ENCODE data around the gene HLA-B. TPM values are rescaled to one million over a fixed set of nuclear protein-coding genes. Genes with fewer than 3 reads are reported as not detected.

HLA-B gene
- polyA plus RNA-seq, 3 donors = 5,055 to 6,999 (median 6,126) TPM

GRCh38 chr6:31352310-31352682 lies 4.7 kb downstream of the HLA-B start:
- no peak overlapping the region for H2AFZ ChIP-seq (ENCODE audit: insufficient read depth, low read depth, low read length, poor library complexity, severe bottlenecking)
- Mint-ChIP-seq H3K27me3 (ENCODE audit: low read depth in 3 of 3) (peaks cover 0 to 18% (median 2%) of the 10 kb centered on the region in 3 donors), H3K36me3 (peaks cover 36 to 43% of the 10 kb centered on the region in 2 donors), H3K4me3 (peak overlapping the region in 1 of 2 donors; percentile 49), H3K4me1 (peaks cover 39% of the 10 kb centered on the region), H3K9me3 (peaks cover 0 to 7% (median 0%) of the 10 kb centered on the region in 7 donors), H3K27ac (peak overlapping the region; percentile 35 to 85 (median 79))
- no peaks in the 10 kb centered on the region for H3K9me3 ChIP-seq (replicated peaks in 1 of 2; ENCODE audit: control insufficient read depth in 1 of 2, insufficient read depth in 1 of 2, low read length in 2 of 2)
- H3K4me3 ChIP-seq (replicated peaks in 1 of 3; ENCODE audit: low read depth in 2 of 3, low read length in 3 of 3) = peak overlapping the region in 1 of 3 experiments; percentile 98
- 78% methylated on average over 8 of the region's 8 CpGs for WGBS (ENCODE audit: insufficient coverage)
- H3K4me2 ChIP-seq (replicated peaks; ENCODE audit: extremely low read depth, low read length, poor library complexity, severe bottlenecking) = peak overlapping the region; percentile 99
- intact Hi-C loops (cut with micrococcal nuclease) = loop anchor here (2.0 to 5.0 kb wide), 3 partner anchors 40 to 85 kb away; partner anchors contain the start of gene HLA-C (in 1 of the 2)
- peak overlapping the region in 1 of 2 donors; percentile 51 for H3K27ac ChIP-seq (ENCODE audit: low read depth in 1 of 2, low read length in 2 of 2)
- DNase-seq = no peak
- H3K9ac ChIP-seq (ENCODE audit: insufficient read depth, low read length, poor library complexity, severe bottlenecking) = no peak overlapping the region
- peaks cover 25 to 30% of the 10 kb centered on the region in 2 donors for H3K4me1 ChIP-seq (ENCODE audit: control insufficient read depth in 1 of 2, insufficient read depth in 2 of 2, low read length in 2 of 2)
- TF ChIP-seq CTCF (IDR thresholded peaks at IDR 0.05) = no peak
- H3K79me2 ChIP-seq (ENCODE audit: insufficient read depth, low read length) = peaks cover 38% of the 10 kb centered on the region
- H3K27me3 ChIP-seq (ENCODE audit: control insufficient read depth in 2 of 2, insufficient read depth in 2 of 2, low read length in 2 of 2) = no peaks in the 10 kb centered on the region
- peaks cover 27 to 33% of the 10 kb centered on the region in 2 donors for H3K36me3 ChIP-seq (replicated peaks in 1 of 2; ENCODE audit: control insufficient read depth in 1 of 2, insufficient read depth in 2 of 2, low read length in 2 of 2)
- H4K20me1 ChIP-seq (ENCODE audit: insufficient read depth, low read length) = peaks cover 61% of the 10 kb centered on the region

GRCh38 chr6:31351401-31352309 lies 5.3 kb downstream of the HLA-B start:
- H3K27ac ChIP-seq (ENCODE audit: low read depth in 1 of 2, low read length in 2 of 2) = no peak overlapping the region
- no peak overlapping the region for H3K4me3 ChIP-seq (replicated peaks in 1 of 3; ENCODE audit: low read depth in 2 of 3, low read length in 3 of 3)

More at GRCh38 chr6:31351401-31352309, 5.3 kb downstream of the HLA-B start:
- Histone ChIP-seq H3K9me3 (replicated peaks in 1 of 2; ENCODE audit: control insufficient read depth in 1 of 2, insufficient read depth in 1 of 2, low read length in 2 of 2) (no peaks in the 10 kb centered on the region), H3K27me3 (ENCODE audit: control insufficient read depth in 2 of 2, insufficient read depth in 2 of 2, low read length in 2 of 2) (no peaks in the 10 kb centered on the region), H4K20me1 (ENCODE audit: insufficient read depth, low read length) (peaks cover 60% of the 10 kb centered on the region), H3K9ac (ENCODE audit: insufficient read depth, low read length, poor library complexity, severe bottlenecking) (no peak overlapping the region), H2AFZ (ENCODE audit: insufficient read depth, low read depth, low read length, poor library complexity, severe bottlenecking) (no peak overlapping the region), H3K4me1 (ENCODE audit: control insufficient read depth in 1 of 2, insufficient read depth in 2 of 2, low read length in 2 of 2) (peaks cover 25 to 30% of the 10 kb centered on the region in 2 donors), H3K79me2 (ENCODE audit: insufficient read depth, low read length) (peaks cover 34% of the 10 kb centered on the region), H3K36me3 (replicated peaks in 1 of 2; ENCODE audit: control insufficient read depth in 1 of 2, insufficient read depth in 2 of 2, low read length in 2 of 2) (peaks cover 27 to 33% of the 10 kb centered on the region in 2 donors), H3K4me2 (replicated peaks; ENCODE audit: extremely low read depth, low read length, poor library complexity, severe bottlenecking) (no peak overlapping the region)
- Mint-ChIP-seq H3K27ac (peak overlapping the region; percentile 22 to 85 (median 77)), H3K36me3 (peaks cover 36 to 42% of the 10 kb centered on the region in 2 donors), H3K4me3 (peak overlapping the region in 1 of 2 donors; percentile 49), H3K9me3 (peaks cover 0 to 6% (median 0%) of the 10 kb centered on the region in 7 donors), H3K27me3 (ENCODE audit: low read depth in 3 of 3) (peaks cover 2 to 18% (median 2%) of the 10 kb centered on the region in 3 donors), H3K4me1 (peaks cover 39% of the 10 kb centered on the region)
- no peak for TF ChIP-seq CTCF (IDR thresholded peaks at IDR 0.05)
- 81% methylated on average over 3 of the region's 8 CpGs for WGBS (ENCODE audit: insufficient coverage)
- intact Hi-C loops (cut with micrococcal nuclease) = loop anchor here (2.0 to 5.0 kb wide), 3 partner anchors 39 to 84 kb away; partner anchors contain the start of gene HLA-C (in 1 of the 2)
- DNase-seq = peak in 1 of 3 donors; percentile 38
